H1 (cell line): ENCODE measurements around the gene PDE6D. TPM values are rescaled to one million over a fixed set of nuclear protein-coding genes. Genes with fewer than 3 reads are reported as not detected.

Experiments used
- CTCF ChIA-PET: fragments of 300-600 bp; sonication (Branson Sonifier 250); formaldehyde crosslinking; loops from one replicate; lab custom pipeline; 2021; ENCODE audit not compliant: partially characterized antibody; lab: Charles Lee
- POLR2A ChIA-PET: fragments of 300-600 bp; sonication (Branson Sonifier 250); formaldehyde crosslinking; loops from one replicate; lab custom pipeline; 2021; ENCODE audit warnings: inconsistent platforms; ENCODE audit not compliant: partially characterized antibody; lab: Charles Lee
- DNase-seq, 2 experiments: peaks; one replicate each; pipeline versions ENCODE4 v3.0.0 to v3.0.0-alpha.2; 2010 to 2022; ENCODE audit warnings: low spot score in 2 of 2, low read depth in 1 of 2, mixed read lengths in 1 of 2
- FAIRE-seq: peaks from 2 replicates; lab custom pipeline; 2011; peaks lifted over from hg19 to GRCh38; lab: Jason Lieb, UNC
- H2AFZ ChIP-seq: 2 replicates; pipeline ENCODE4 v1.8.1; 2012; ENCODE audit warnings: low read length, inconsistent platforms
- H2AK5ac ChIP-seq: 2 replicates; pipeline ENCODE4 v1.6.1; 2013; ENCODE audit warnings: low read depth, low read length
- H2BK120ac ChIP-seq: replicated peaks from 2 replicates; pipeline ENCODE3; 2013; ENCODE audit warnings: low read depth, low read length, inconsistent platforms
- H2BK12ac ChIP-seq: 2 replicates; pipeline ENCODE4 v1.6.1; 2013; ENCODE audit warnings: low read depth, low read length
- H2BK15ac ChIP-seq: 2 replicates; pipeline ENCODE4 v1.6.1; 2013; ENCODE audit warnings: low read length
- H2BK20ac ChIP-seq: 2 replicates; pipeline ENCODE4 v1.6.1; 2013; ENCODE audit warnings: low read length
- H2BK5ac ChIP-seq: 2 replicates; pipeline ENCODE4 v1.6.1; 2013; ENCODE audit warnings: low read depth, low read length
- H3K14ac ChIP-seq: 2 replicates; pipeline ENCODE4 v1.6.1; 2013; ENCODE audit warnings: inconsistent platforms; ENCODE audit not compliant: insufficient read length
- H3K18ac ChIP-seq: 2 replicates; pipeline ENCODE4 v1.6.1; 2013; ENCODE audit warnings: low read length; ENCODE audit errors: extremely low read depth
- H3K23ac ChIP-seq: 2 replicates; pipeline ENCODE4 v1.6.1; 2013; ENCODE audit warnings: inconsistent platforms; ENCODE audit not compliant: insufficient read length
- H3K23me2 ChIP-seq: 2 replicates; pipeline ENCODE4 v1.6.1; 2013; ENCODE audit warnings: low read depth, low read length
- H3K27ac ChIP-seq: 2 replicates; pipeline ENCODE4 v1.6.1; 2011; ENCODE audit warnings: low read depth, low read length, inconsistent platforms
- H3K27me3 ChIP-seq, 4 experiments: replicated peaks in 1 of 4; 1 replicate in 1 of 4; 2 replicates in 3 of 4; pipeline versions ENCODE4 v1.6.1 to v1.8.1; 2011 to 2013; ENCODE audit warnings: low read length in 3 of 4, mild to moderate bottlenecking in 3 of 4, inconsistent platforms in 2 of 4, mixed read lengths in 2 of 4, moderate library complexity in 1 of 4; ENCODE audit not compliant: control insufficient read depth in 3 of 4, insufficient read depth in 3 of 4; ENCODE audit errors: extremely low read depth in 1 of 4
- H3K36me3 ChIP-seq, 4 experiments: 2 replicates each; pipeline versions ENCODE4 v1.6.1 to v1.8.1; 2011 to 2013; ENCODE audit warnings: mild to moderate bottlenecking in 4 of 4, low read length in 3 of 4, moderate library complexity in 2 of 4, control low read depth in 1 of 4, inconsistent platforms in 1 of 4; ENCODE audit not compliant: insufficient read depth in 4 of 4, control insufficient read depth in 2 of 4
- H3K4ac ChIP-seq: replicated peaks from 2 replicates; pipeline ENCODE3; 2013; ENCODE audit warnings: low read length, low read depth, mixed read lengths, inconsistent platforms; ENCODE audit not compliant: insufficient read length
- H3K4me1 ChIP-seq, 4 experiments: replicated peaks in 1 of 4; 1 replicate in 1 of 4; 2 replicates in 3 of 4; pipeline versions ENCODE4 v1.6.1 to v1.8.1; 2011 to 2013; ENCODE audit warnings: low read length in 3 of 4, inconsistent platforms in 2 of 4, mixed read lengths in 1 of 4; ENCODE audit not compliant: insufficient read depth in 4 of 4, control insufficient read depth in 3 of 4
- H3K4me2 ChIP-seq, 2 experiments: 2 replicates each; pipeline versions ENCODE4 v1.6.1 to v1.8.1; 2011 to 2013; ENCODE audit warnings: low read depth in 2 of 2, low read length in 2 of 2, control low read depth in 1 of 2, inconsistent platforms in 1 of 2, mild to moderate bottlenecking in 1 of 2; ENCODE audit not compliant: insufficient read depth in 1 of 2
- H3K4me3 ChIP-seq, 4 experiments: fragments of 200-600, 300-600 bp in 1 of 4; sonication (generic), shearing (Covaris generic), sonication (Bioruptor Twin) in 1 of 4; 2 replicates each; pipeline versions ENCODE4 v1.5.1 to v1.8.1; 2011 to 2016; ENCODE audit warnings: low read length in 4 of 4, low read depth in 3 of 4, control low read depth in 2 of 4, inconsistent platforms in 2 of 4, mild to moderate bottlenecking in 2 of 4, mixed read lengths in 1 of 4, moderate library complexity in 1 of 4; ENCODE audit not compliant: insufficient read depth in 2 of 4; ENCODE audit errors: extremely low read depth in 1 of 4
- H3K56ac ChIP-seq: replicated peaks from 2 replicates; pipeline ENCODE3; 2013; ENCODE audit warnings: low read depth, mild to moderate bottlenecking, mixed read lengths, low read length, inconsistent platforms; ENCODE audit not compliant: insufficient read length
- H3K79me1 ChIP-seq: 2 replicates; pipeline ENCODE4 v1.6.1; 2013; ENCODE audit warnings: low read depth, low read length, control low read depth
- H3K79me2 ChIP-seq, 2 experiments: 2 replicates each; pipeline versions ENCODE4 v1.6.1 to v1.8.1; 2012 to 2013; ENCODE audit warnings: low read length in 2 of 2, mild to moderate bottlenecking in 2 of 2, inconsistent platforms in 1 of 2; ENCODE audit not compliant: insufficient read depth in 2 of 2, control insufficient read depth in 1 of 2
- H3K9ac ChIP-seq, 4 experiments: replicated peaks in 1 of 4; 1 replicate in 1 of 4; 2 replicates in 3 of 4; pipeline versions ENCODE4 v1.6.1 to v1.8.1; 2011 to 2013; ENCODE audit warnings: low read depth in 3 of 4, low read length in 3 of 4, control low read depth in 2 of 4, mild to moderate bottlenecking in 2 of 4, moderate library complexity in 2 of 4, inconsistent platforms in 1 of 4; ENCODE audit errors: extremely low read depth in 1 of 4
- H3K9me3 ChIP-seq, 2 experiments: 2 replicates each; pipeline versions ENCODE4 v1.6.1 to v1.8.1; 2012 to 2013; ENCODE audit warnings: mild to moderate bottlenecking in 2 of 2, moderate library complexity in 2 of 2, control low read depth in 1 of 2, inconsistent platforms in 1 of 2, low read depth in 1 of 2, low read length in 1 of 2, mixed read lengths in 1 of 2; ENCODE audit not compliant: insufficient read depth in 2 of 2
- H4K20me1 ChIP-seq, 2 experiments: replicated peaks in 1 of 2; 2 replicates each; pipeline versions ENCODE3 to v1.8.1; 2011 to 2013; ENCODE audit warnings: inconsistent platforms in 2 of 2, low read length in 2 of 2, mild to moderate bottlenecking in 1 of 2; ENCODE audit not compliant: insufficient read depth in 2 of 2, control insufficient read depth in 1 of 2
- H4K5ac ChIP-seq: 2 replicates; pipeline ENCODE4 v1.6.1; 2013; ENCODE audit warnings: low read length, low read depth, mixed read lengths, inconsistent platforms; ENCODE audit not compliant: insufficient read length
- H4K8ac ChIP-seq: 2 replicates; pipeline ENCODE4 v1.8.0; 2013; ENCODE audit warnings: mild to moderate bottlenecking, moderate library complexity, low read length, inconsistent platforms; ENCODE audit not compliant: insufficient read depth; ENCODE audit errors: extremely low read depth
- H4K91ac ChIP-seq: replicated peaks from 2 replicates; pipeline ENCODE3; 2013; ENCODE audit warnings: low read length, mixed read lengths, inconsistent platforms; ENCODE audit not compliant: insufficient read length
- BCL11A ChIP-seq, 2 experiments: IDR thresholded peaks; one replicate each; pipeline ENCODE4 v1.6.1; 2011; ENCODE audit warnings: low read depth in 2 of 2, low read length in 2 of 2, mild to moderate bottlenecking in 2 of 2
- FOSL1 ChIP-seq: IDR thresholded peaks from 2 replicates; pipeline ENCODE4 v1.6.1; 2011; ENCODE audit warnings: mild to moderate bottlenecking, low read depth, low read length, moderate library complexity; ENCODE audit not compliant: insufficient read depth
- MAFK ChIP-seq: IDR thresholded peaks from 2 replicates; pipeline ENCODE4 v1.6.1; 2012; ENCODE audit warnings: low read depth, mild to moderate bottlenecking, improper control_type of control experiment, low read length
- POLR2AphosphoS5 ChIP-seq: IDR thresholded peaks from 2 replicates; pipeline ENCODE4 v1.6.1; 2011; ENCODE audit warnings: low read depth, low read length
- SRF ChIP-seq: IDR thresholded peaks from 2 replicates; pipeline ENCODE4 v1.6.1; 2011; ENCODE audit warnings: mild to moderate bottlenecking, low read depth, low read length, moderate library complexity
- TBP ChIP-seq: IDR thresholded peaks from 2 replicates; pipeline ENCODE4 v1.6.1; 2011; ENCODE audit warnings: low read depth, low read length, improper control_type of control experiment
- TCF12 ChIP-seq: IDR thresholded peaks from 2 replicates; pipeline ENCODE4 v1.6.1; 2011; ENCODE audit warnings: low read depth, mild to moderate bottlenecking, low read length
- WGBS, 2 experiments: shearing (Covaris generic) in 1 of 2; methylation state at CpG; one replicate each; pipeline versions ENCODE4 v1.1.6 to v1.1.7; 2013 to 2015; ENCODE audit warnings: low lambda C conversion rate in 2 of 2, mixed read lengths in 2 of 2, inconsistent platforms in 1 of 2, low coverage in 1 of 2, missing lambda C conversion rate in 1 of 2; ENCODE audit not compliant: insufficient replicate concordance in 2 of 2, insufficient coverage in 1 of 2, insufficient read length in 1 of 2; ENCODE audit errors: extremely low coverage in 1 of 2, missing lambda C conversion rate in 1 of 2; 5-methylcytosine and 5-hydroxymethylcytosine counted together
- polyA plus RNA-seq, 7 experiments: library from polyadenylated mRNA; depleted of rRNA in 3 of 7; stranded (reverse) in 5 of 7; unstranded in 2 of 7; fragments of >200 nt in 5 of 7; fragments of 200-250 nt in 2 of 7; gene quantifications; 1 replicate in 5 of 7; 2 replicates in 1 of 7; 4 replicates in 1 of 7; pipeline versions ENCODE4 v1.2.1 to v1.2.3, GENCODE V29; 2011 to 2013; ENCODE audit warnings: missing spikeins in 2 of 7, mixed read lengths in 2 of 7
- total RNA-seq: library from RNA; stranded (reverse); fragmentation: NEBNext Ultra II Directional; extraction: Animal tissue kit (Norgen Biotek cat#: 25700); gene quantifications from 2 replicates; pipeline ENCODE4 v1.2.1, GENCODE V29; 2021
- TF ChIP-seq, protein P1 (sequence below): IDR thresholded peaks from 2 replicates; pipeline ENCODE4 v1.6.1; 2011; ENCODE audit warnings: low read depth, mild to moderate bottlenecking, low read length; ENCODE audit not compliant: insufficient read depth
- TF ChIP-seq, protein P2 (sequence below): IDR thresholded peaks from 2 replicates; pipeline ENCODE4 v1.6.1; 2012; ENCODE audit warnings: inconsistent platforms

PDE6D gene
- total and polyA plus RNA-seq, 2 of the 8 experiments (the other 6 are each of a cell fraction or from before 2014, with no cell fraction given): 33.7 to 63.9 TPM

- ChIA-PET POLR2A (no interaction called here), CTCF (interaction anchor here (0.8 to 3.8 kb wide), 5 partner anchors 11 to 139 kb away, joined by 3 to 27 read pairs (median 3); no protein-coding TSS in a partner anchor)
- Histone ChIP-seq H3K79me2 (no peaks in the 10 kb centered on the region), H3K23ac (no peak overlapping the region), H4K91ac (no peak overlapping the region), H3K36me3 (0 out of 8 replicates have a peak, but pooled peaks cover 0 to 5% (median 0%) of the 10 kb centered on the region in 4 experiments), H3K27me3 (no peaks in the 10 kb centered on the region), H3K4me2 (no peak overlapping the region), H3K9me3 (no peaks in the 10 kb centered on the region), H3K14ac (no peak overlapping the region), H4K5ac (no peak overlapping the region), H2BK15ac (no peak overlapping the region), H3K4me1 (no peaks in the 10 kb centered on the region), H2BK20ac (no peak overlapping the region), H3K9ac (no peak overlapping the region), H3K23me2 (no peaks in the 10 kb centered on the region), H3K18ac (no peak overlapping the region), H3K79me1 (no peaks in the 10 kb centered on the region), H2BK5ac (no peak overlapping the region), H3K4ac (no peak overlapping the region), H4K8ac (no peak overlapping the region), H3K56ac (no peak overlapping the region), H2BK12ac (no peak overlapping the region), H4K20me1 (no peaks in the 10 kb centered on the region), H2AFZ (no peak overlapping the region), H2BK120ac (no peak overlapping the region), H3K4me3 (no peak overlapping the region), H3K27ac (no peak overlapping the region), H2AK5ac (no peak overlapping the region)
- FAIRE-seq: no peak
- 77% methylated on average over 8 of the region's 8 CpGs; no CpG with 5 or more reads in 1 of the 2 experiments for WGBS, 2 experiments
- DNase-seq: no peak
- no peak for TF ChIP-seq FOSL1
- no peak for TF ChIP-seq TBP
- TF ChIP-seq, protein P1, sequence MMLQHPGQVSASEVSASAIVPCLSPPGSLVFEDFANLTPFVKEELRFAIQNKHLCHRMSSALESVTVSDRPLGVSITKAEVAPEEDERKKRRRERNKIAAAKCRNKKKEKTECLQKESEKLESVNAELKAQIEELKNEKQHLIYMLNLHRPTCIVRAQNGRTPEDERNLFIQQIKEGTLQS: no peak
- TF ChIP-seq TCF12: no peak
- TF ChIP-seq BCL11A (IDR thresholded peaks at IDR 0.05; ENCODE audit: low read depth in 2 of 2, low read length in 2 of 2): no peak
- TF ChIP-seq SRF: no peak
- no peak for TF ChIP-seq MAFK
- TF ChIP-seq, protein P2, sequence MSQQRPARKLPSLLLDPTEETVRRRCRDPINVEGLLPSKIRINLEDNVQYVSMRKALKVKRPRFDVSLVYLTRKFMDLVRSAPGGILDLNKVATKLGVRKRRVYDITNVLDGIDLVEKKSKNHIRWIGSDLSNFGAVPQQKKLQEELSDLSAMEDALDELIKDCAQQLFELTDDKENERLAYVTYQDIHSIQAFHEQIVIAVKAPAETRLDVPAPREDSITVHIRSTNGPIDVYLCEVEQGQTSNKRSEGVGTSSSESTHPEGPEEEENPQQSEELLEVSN: no peak
- TF ChIP-seq POLR2AphosphoS5: no peak
Measured at GRCh38 chr2:231816327-231817026, 35.4 kb upstream of the PDE6D start.
